LNCaP clone FGC (cell line): ENCODE measurements around the gene SPON1.

Source experiments
- DNase-seq: peaks from one replicate; pipeline ENCODE4 v3.0.0-alpha.2; 2011; ENCODE audit warnings: low read depth
- H3K4me3 ChIP-seq: 2 replicates; pipeline ENCODE4 v1.5.1; 2011; ENCODE audit warnings: mild to moderate bottlenecking, low read depth, low read length, control low read depth
- TF ChIP-seq, protein P1 (sequence below): IDR thresholded peaks from 2 replicates; pipeline ENCODE4 v1.5.1; 2012; ENCODE audit warnings: mild to moderate bottlenecking; ENCODE audit not compliant: control insufficient read depth, insufficient read depth; ENCODE audit errors: extremely low read depth

SPON1 gene

DNA sequence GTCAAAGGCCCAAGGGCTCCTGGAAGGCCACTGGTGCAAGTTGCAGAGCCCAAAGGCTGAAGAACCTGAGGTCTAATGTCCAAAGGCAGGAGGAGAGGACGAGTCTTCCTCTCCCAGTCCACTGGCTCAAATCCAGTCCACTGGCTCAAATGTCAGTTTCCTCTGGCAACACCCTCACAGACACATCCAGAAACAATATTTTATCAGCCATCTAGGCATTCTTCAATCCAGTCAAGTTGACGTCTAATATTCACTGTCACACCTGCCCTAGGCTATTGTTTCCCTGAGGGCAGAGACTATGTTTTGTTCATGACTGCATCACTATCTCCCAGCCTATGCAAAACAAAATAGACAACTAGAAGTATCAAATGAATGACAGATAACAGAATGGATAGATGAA, 148.1 kb downstream of the SPON1 start:
- peak; percentile 6 for DNase-seq
- TF ChIP-seq, protein P1, sequence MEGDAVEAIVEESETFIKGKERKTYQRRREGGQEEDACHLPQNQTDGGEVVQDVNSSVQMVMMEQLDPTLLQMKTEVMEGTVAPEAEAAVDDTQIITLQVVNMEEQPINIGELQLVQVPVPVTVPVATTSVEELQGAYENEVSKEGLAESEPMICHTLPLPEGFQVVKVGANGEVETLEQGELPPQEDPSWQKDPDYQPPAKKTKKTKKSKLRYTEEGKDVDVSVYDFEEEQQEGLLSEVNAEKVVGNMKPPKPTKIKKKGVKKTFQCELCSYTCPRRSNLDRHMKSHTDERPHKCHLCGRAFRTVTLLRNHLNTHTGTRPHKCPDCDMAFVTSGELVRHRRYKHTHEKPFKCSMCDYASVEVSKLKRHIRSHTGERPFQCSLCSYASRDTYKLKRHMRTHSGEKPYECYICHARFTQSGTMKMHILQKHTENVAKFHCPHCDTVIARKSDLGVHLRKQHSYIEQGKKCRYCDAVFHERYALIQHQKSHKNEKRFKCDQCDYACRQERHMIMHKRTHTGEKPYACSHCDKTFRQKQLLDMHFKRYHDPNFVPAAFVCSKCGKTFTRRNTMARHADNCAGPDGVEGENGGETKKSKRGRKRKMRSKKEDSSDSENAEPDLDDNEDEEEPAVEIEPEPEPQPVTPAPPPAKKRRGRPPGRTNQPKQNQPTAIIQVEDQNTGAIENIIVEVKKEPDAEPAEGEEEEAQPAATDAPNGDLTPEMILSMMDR: no peak
- H3K4me3 ChIP-seq: no peak overlapping the region

DNA sequence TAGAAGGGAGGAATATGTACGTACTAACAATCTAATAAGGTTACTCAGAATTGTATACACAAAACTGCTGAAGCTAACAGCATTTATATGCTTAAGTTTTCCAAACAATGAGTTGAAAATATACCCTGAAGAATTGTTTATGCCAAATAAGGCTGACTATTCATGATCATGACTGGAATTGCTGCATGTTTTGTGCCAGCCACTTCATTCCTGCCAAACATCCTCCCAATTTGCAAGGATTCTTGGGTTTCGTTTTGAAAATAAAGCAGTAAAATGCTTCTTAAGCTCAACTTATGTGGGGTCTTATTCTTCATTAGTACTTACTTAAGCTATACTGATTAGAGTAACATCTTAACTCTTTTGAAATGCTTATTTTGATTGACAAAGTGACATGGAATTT, 149.0 kb downstream of the SPON1 start:
- no peak overlapping the region for H3K4me3 ChIP-seq
- no peak for DNase-seq
- TF ChIP-seq, protein P1: no peak

GRCh38 chr11:14112721-14113120, 150.2 kb downstream of the SPON1 start:
- no peak for DNase-seq
- TF ChIP-seq, protein P1: no peak

DNA sequence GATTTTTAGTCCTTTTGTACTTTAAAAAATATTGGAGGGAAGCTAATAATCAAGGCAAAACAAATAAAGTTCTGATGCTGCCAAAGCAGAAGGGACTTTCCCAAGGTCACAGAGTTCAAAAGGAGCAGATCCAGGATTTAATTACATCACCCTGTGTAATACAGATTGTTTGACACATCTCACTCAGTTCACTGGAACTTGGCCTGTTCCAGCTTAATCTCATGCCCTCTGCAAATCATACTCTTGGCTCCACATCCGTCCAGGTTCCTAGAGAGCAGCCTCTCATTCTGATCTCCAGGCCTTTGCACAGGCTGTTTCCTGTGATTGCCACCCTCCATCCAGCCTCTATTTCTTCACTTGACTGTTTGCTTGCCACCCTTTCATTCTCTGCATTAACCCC, 151.7 kb downstream of the SPON1 start:
- H3K4me3 ChIP-seq: no peak overlapping the region
- TF ChIP-seq, protein P1: no peak
- DNase-seq: peak; percentile 61

More at GRCh38 chr11:14112721-14113120, 150.2 kb downstream of the SPON1 start:
- H3K4me3 ChIP-seq: no peak overlapping the region

DNA sequence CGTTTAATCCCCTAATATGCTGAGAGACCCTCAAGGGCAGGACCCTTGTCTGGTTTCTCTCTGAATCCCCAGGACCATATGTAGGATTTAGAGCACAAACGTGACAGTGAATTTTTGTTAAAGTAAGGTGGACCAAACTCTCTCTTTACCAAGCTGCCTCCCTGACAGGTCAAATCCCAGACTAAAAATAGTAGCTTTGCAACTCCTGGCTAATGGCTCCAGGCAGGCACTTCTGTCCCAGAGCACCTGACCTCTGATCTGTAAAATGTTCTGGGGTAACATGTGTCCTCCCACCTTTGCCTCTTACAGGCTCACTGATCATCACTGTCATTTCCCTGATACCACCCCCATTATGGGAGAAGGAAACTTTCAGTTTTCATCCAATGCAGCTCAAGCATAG, 152.3 kb downstream of the SPON1 start:
- TF ChIP-seq, protein P1: no peak
- DNase-seq: no peak
- H3K4me3 ChIP-seq: no peak overlapping the region

DNA sequence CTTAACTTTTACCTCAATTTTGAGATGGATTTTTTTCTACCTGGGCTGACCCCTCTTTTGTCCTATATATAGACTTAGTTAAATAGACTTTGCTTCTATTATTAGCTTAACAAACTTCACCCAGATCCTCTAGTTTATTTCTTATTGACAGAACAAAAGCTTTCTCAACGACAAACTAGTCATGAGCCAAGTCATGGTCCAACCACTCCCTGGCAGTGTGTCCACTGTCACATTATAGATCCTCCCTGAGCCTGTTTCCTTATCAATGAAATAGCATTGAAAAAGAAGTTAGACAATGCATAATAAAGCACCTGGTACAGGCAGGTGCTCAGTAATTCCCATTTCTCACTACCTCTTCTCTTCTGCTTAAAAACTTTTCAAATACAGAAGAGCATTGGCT, 155.1 kb downstream of the SPON1 start:
- TF ChIP-seq, protein P1: no peak
- peak; percentile 61 for DNase-seq
- H3K4me3 ChIP-seq: no peak overlapping the region

- H3K4me3 ChIP-seq: no peak overlapping the region
- DNase-seq: peak; percentile 7
- TF ChIP-seq, protein P1: no peak
Measured at GRCh38 chr11:14118072-14118471, 155.5 kb downstream of the SPON1 start.
